Activated CD4-positive, alpha-beta T cell treated with anti-CD3 and anti-CD28 coated beads, Interleukin-2, amount 50 U/mL, for 1 hour (primary cell): ENCODE measurements around the gene ZNF536.

Experiments used
- DNase-seq: peaks from one replicate; pipeline ENCODE4 v3.0.0-alpha.2; 2020

ZNF536 gene

GRCh38 chr19:30541575-30541974 is 169.4 kb downstream of the ZNF536 start:
- DNase-seq: no peak

- DNase-seq: no peak
Measured at GRCh38 chr19:30543243-30543945, 171.2 kb downstream of the ZNF536 start.

- DNase-seq: no peak
Measured at GRCh38 chr19:30545752-30546151, 173.6 kb downstream of the ZNF536 start.

GRCh38 chr19:30546332-30546731 is 174.1 kb downstream of the ZNF536 start:
- DNase-seq: no peak

- DNase-seq: no peak
Measured at GRCh38 chr19:30547246-30547645, 175.1 kb downstream of the ZNF536 start.

- no peak for DNase-seq
Measured at GRCh38 chr19:30549151-30549550, 177.0 kb downstream of the ZNF536 start.

GRCh38 chr19:30551271-30551670 is 179.1 kb downstream of the ZNF536 start:
- DNase-seq: no peak

- no peak for DNase-seq
Measured at GRCh38 chr19:30552593-30552992, 180.4 kb downstream of the ZNF536 start.

GRCh38 chr19:30555075-30555790 is 183.0 kb downstream of the ZNF536 start:
- no peak for DNase-seq

GRCh38 chr19:30555791-30556110 is 183.6 kb downstream of the ZNF536 start:
- no peak for DNase-seq

GRCh38 chr19:30556230-30556711 is 184.1 kb downstream of the ZNF536 start:
- DNase-seq: no peak

GRCh38 chr19:30557212-30557611 is 185.0 kb downstream of the ZNF536 start:
- no peak for DNase-seq

- DNase-seq: no peak
Measured at GRCh38 chr19:30557927-30558557, 185.9 kb downstream of the ZNF536 start.

- no peak for DNase-seq
Measured at GRCh38 chr19:30558793-30559192, 186.6 kb downstream of the ZNF536 start.

- DNase-seq: no peak
Measured at GRCh38 chr19:30559446-30559845, 187.3 kb downstream of the ZNF536 start.

GRCh38 chr19:30562981-30563380 is 190.8 kb downstream of the ZNF536 start:
- no peak for DNase-seq

GRCh38 chr19:30563691-30564090 is 191.5 kb downstream of the ZNF536 start:
- no peak for DNase-seq

- DNase-seq: no peak
Measured at GRCh38 chr19:30564551-30565011, 192.4 kb downstream of the ZNF536 start.

- no peak for DNase-seq
Measured at GRCh38 chr19:30565636-30566035, 193.5 kb downstream of the ZNF536 start.

- DNase-seq: no peak
Measured at GRCh38 chr19:30566681-30567420, 194.7 kb downstream of the ZNF536 start.

- DNase-seq: no peak
Measured at GRCh38 chr19:30567536-30568232, 195.5 kb downstream of the ZNF536 start.

GRCh38 chr19:30570194-30570593 is 198.0 kb downstream of the ZNF536 start:
- no peak for DNase-seq
